ENCODE data around the gene ZNF599.

DNA sequence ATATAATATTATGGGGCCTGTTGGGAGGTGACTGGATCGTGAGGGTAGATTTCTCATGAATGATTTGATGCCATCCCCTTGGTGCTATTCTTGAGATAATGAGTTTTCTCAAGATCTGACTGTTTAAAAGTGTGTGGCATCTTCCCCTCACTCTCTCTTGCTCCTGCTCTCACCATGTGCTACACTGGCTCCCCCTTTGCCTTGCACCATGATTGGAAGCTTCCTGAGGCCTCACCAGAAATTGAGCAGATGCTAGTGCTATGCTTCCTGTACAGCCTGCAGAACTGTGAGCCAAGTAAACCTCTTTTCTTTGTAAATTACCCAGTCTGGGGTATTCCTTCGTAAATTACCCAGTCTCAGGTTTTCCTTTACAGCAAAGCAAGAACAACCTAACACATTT is 1.8 kb upstream of the ZNF599 start:
- TF ChIP-seq, protein P1, sequence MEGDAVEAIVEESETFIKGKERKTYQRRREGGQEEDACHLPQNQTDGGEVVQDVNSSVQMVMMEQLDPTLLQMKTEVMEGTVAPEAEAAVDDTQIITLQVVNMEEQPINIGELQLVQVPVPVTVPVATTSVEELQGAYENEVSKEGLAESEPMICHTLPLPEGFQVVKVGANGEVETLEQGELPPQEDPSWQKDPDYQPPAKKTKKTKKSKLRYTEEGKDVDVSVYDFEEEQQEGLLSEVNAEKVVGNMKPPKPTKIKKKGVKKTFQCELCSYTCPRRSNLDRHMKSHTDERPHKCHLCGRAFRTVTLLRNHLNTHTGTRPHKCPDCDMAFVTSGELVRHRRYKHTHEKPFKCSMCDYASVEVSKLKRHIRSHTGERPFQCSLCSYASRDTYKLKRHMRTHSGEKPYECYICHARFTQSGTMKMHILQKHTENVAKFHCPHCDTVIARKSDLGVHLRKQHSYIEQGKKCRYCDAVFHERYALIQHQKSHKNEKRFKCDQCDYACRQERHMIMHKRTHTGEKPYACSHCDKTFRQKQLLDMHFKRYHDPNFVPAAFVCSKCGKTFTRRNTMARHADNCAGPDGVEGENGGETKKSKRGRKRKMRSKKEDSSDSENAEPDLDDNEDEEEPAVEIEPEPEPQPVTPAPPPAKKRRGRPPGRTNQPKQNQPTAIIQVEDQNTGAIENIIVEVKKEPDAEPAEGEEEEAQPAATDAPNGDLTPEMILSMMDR (IDR thresholded peaks at IDR 0.05), result no peak
- no peak for TF ChIP-seq POLR2A (IDR thresholded peaks at IDR 0.05)
